Activated CD4-positive, alpha-beta T cell treated with anti-CD3 and anti-CD28 coated beads, Interleukin-2, Interleukin-6, amounts not matched to agents 100 ng/mL and 50 ng/mL, durations not matched to agents 16 hours and 8 hours (primary cell): Measurements from ENCODE around the gene ZNF646.

ENCODE experiments used
- DNase-seq: peaks from one replicate; pipeline ENCODE4 v3.0.0-alpha.2; 2020

The ZNF646 gene

GRCh38 chr16:31110106-31111034 lies 36.1 kb downstream of the ZNF646 start:
- no peak for DNase-seq

GRCh38 chr16:31111881-31112466 lies 37.8 kb downstream of the ZNF646 start:
- no peak for DNase-seq

GRCh38 chr16:31112711-31113110 lies 38.5 kb downstream of the ZNF646 start:
- DNase-seq, result no peak

GRCh38 chr16:31113121-31114120 lies 39.2 kb downstream of the ZNF646 start:
- no peak for DNase-seq

- no peak for DNase-seq
Measured at GRCh38 chr16:31114468-31114867, 40.2 kb downstream of the ZNF646 start.

GRCh38 chr16:31117384-31118222 lies 43.4 kb downstream of the ZNF646 start, which contains the start of gene KAT8:
Gene KAT8, plus strand, starts transcription at chr16:31117664. Its CDS starts 18 bp downstream, at chr16:31117682.
- DNase-seq, result peak; percentile 99

- DNase-seq, result no peak
Measured at GRCh38 chr16:31118223-31119155, 44.3 kb downstream of the ZNF646 start.

DNA sequence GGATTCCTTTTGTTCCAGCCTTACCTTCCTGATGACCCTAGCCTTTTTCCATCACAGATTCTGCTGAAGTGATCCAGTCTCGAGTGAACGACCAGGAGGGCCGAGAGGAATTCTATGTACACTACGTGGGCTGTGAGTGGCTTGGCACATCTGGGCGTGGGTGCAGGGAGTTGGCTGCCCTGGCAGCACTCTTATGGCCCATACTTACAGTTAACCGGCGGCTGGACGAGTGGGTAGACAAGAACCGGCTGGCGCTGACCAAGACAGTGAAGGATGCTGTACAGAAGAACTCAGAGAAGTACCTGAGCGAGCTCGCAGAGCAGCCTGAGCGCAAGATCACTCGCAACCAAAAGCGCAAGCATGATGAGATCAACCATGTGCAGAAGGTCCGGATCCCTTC lies 45.9 kb downstream of the ZNF646 start:
- no peak for DNase-seq

GRCh38 chr16:31125844-31126243 lies 51.6 kb downstream of the ZNF646 start:
- no peak for DNase-seq

- no peak for DNase-seq
Measured at GRCh38 chr16:31127182-31127581, 53.0 kb downstream of the ZNF646 start.

DNA sequence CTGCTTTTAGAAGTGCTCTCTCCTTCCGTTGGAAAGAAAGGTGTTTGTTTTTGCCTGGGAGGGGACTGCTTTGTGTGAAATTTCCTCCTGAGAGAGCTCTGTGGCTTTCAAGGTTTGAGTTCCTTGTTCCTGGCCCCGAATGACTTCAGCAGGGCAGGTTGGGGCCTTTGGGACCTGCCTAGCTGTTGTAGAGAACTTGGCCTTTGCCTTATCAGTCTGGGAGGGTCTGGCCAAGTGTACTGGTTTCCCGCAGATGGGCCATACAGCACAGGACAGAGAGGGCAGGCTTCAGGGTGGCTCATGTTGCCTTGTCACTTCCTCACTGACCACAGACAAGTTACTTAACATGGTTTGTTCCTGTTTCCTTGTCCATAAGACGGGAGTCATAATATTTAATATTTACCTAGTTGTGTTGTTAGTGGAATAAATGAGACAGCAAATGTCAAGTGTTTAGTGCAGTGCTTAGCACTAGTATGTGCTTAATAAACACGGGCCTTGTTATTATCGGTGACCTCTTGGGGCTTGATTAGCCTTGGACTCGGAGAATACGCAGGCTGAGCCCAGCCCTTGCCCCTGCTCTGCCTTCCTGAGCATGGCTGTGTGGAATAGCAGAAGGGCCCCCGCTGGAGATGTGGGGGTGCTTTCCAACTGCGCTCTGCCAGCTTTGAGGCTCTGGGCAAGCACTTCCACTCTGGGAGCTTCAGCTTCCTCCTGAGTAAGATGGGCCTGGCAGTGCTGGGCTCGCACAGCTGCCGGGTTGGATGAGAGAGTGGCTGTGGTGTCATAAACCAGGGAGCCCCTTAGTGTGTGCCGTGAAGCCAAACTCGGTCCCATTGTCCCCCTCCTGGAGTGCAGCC lies 54.7 kb downstream of the ZNF646 start:
- no peak for DNase-seq

DNA sequence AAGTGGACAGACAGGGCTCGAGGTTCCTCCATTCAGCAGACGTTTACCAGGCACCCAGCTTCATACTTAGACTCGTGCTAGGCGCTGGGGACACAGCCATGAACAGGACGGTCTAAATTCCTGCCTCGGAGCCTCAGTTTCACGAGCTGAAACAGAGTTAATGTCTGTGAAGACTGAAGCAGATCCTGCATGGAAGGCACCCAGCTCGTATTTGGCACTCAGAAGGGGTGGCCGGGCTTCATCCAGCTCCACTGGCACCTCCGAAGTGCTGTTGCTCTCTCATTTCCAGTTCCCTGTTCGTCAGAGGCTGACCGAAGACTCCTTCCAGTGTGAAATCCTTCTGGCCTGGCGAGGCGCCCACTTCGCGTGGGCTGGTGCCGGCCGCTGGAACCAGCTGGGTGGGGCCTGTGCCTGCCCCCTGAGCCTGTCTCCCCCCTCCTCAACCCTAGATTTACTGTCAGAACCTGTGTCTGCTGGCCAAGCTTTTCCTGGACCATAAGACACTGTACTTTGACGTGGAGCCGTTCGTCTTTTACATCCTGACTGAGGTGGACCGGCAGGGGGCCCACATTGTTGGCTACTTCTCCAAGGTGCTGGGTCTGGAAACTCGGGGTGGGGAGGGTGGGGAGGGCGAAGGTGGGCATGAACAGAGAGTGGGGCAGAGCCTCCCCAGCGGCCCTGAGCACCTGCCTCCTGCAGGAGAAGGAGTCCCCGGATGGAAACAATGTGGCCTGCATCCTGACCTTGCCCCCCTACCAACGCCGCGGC lies 55.5 kb downstream of the ZNF646 start:
- no peak for DNase-seq

DNA sequence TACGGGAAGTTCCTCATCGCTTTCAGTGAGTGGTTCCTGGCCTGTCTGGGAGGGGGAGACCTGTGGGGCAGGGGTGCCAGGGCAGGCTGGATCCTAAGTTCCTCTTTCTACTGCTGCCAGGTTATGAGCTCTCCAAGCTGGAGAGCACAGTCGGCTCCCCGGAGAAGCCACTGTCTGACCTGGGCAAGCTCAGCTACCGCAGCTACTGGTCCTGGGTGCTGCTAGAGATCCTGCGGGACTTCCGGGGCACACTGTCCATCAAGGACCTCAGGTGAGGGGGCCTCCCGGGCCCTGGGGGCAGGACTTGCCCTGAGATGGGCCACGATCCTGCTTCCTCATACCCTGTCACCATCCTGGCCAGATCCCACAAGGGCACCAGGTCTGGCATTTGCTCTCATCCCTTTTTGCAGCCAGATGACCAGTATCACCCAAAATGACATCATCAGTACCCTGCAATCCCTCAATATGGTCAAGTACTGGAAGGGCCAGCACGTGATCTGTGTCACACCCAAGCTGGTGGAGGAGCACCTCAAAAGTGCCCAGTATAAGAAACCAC lies 56.2 kb downstream of the ZNF646 start:
- no peak for DNase-seq

DNA sequence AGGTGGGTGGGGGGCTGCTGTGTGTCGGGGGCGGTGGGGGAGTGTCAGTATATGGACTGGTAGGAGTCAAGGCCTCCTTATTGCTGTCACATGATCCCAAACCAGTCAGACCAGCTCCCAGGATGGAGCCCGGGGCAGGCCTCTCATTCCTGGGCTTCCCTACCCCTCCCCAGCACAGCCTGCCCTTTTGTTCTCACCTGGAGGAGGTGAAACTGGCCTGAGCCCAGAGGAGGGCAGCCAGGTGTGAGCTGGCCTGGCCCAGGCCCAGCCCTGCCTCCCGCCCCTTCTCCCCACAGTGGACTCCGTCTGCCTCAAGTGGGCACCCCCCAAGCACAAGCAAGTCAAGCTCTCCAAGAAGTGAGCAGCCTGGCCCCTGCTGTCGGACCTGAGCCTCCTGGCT lies 56.7 kb downstream of the ZNF646 start:
- DNase-seq, result no peak

GRCh38 chr16:31131416-31131815 lies 57.2 kb downstream of the ZNF646 start:
- DNase-seq, result no peak

GRCh38 chr16:31131841-31132271 lies 57.6 kb downstream of the ZNF646 start:
- no peak for DNase-seq

GRCh38 chr16:31132303-31132979 lies 58.2 kb downstream of the ZNF646 start:
- DNase-seq, result no peak

- no peak for DNase-seq
Measured at GRCh38 chr16:31133046-31133501, 58.9 kb downstream of the ZNF646 start.
